GM23338 (cell line): ENCODE data around the gene DRC7.

ENCODE experiments used
- EZH2 ChIP-seq: fragments of 200-600 bp; sonication (generic); IDR thresholded peaks from one replicate; pipeline ENCODE4 v1.8.0; 2017; ENCODE audit warnings: antibody characterized with exemption, mild to moderate bottlenecking, low read depth; ENCODE audit not compliant: unreplicated experiment
- EZH2phosphoT487 ChIP-seq: fragments of 200-600 bp; sonication (generic); IDR thresholded peaks from one replicate; pipeline ENCODE4 v1.8.1; 2018; ENCODE audit warnings: antibody characterized with exemption; ENCODE audit not compliant: unreplicated experiment
- JUNB ChIP-seq: IDR thresholded peaks from one replicate; pipeline ENCODE4 v1.6.1; 2016; ENCODE audit warnings: antibody characterized with exemption; ENCODE audit not compliant: unreplicated experiment
- NANOG ChIP-seq: IDR thresholded peaks from 2 replicates; pipeline ENCODE4 v1.6.1; 2016; ENCODE audit warnings: antibody characterized with exemption, borderline replicate concordance
- POLR2AphosphoS5 ChIP-seq: IDR thresholded peaks from 2 replicates; pipeline ENCODE4 v1.6.1; 2016; ENCODE audit warnings: antibody characterized with exemption, low read depth
- STAT1 ChIP-seq: IDR thresholded peaks from one replicate; pipeline ENCODE4 v1.6.1; 2016; ENCODE audit warnings: antibody characterized with exemption; ENCODE audit not compliant: unreplicated experiment
- TF ChIP-seq, protein P1 (sequence below), 2 experiments: fragments of 200-600 bp in 1 of 2; sonication (generic) in 1 of 2; conservative IDR thresholded peaks; 2 replicates each; pipeline versions ENCODE4 v1.5.1 to v1.6.1; 2016 to 2017; ENCODE audit warnings: antibody characterized with exemption in 2 of 2, low read depth in 2 of 2, mild to moderate bottlenecking in 2 of 2, moderate library complexity in 1 of 2
- TF ChIP-seq, protein P2 (sequence below): IDR thresholded peaks from one replicate; pipeline ENCODE4 v1.6.1; 2018; ENCODE audit warnings: antibody characterized with exemption; ENCODE audit not compliant: unreplicated experiment

DNA sequence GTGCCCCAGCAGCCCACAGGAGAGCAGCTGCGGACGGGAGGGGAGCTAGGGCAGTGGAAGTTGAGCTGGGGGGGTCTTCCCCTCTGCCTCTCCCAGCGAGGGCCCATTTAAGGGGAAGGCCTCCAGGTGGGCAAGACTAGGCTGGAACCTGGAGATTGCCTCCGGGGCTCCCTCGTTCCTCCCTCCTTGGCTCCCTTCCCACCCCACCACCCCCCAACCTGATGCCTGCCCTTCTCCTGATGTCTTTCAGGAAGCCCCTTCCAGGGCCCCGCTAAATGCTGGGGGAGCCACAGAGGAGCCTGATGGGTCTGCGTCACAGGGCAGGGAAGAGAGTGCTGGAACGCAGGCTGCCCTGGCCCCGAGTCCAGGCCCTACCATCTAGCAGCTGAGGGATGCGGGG is 49.4 kb upstream of the DRC7 start:
- TF ChIP-seq POLR2AphosphoS5, result no peak
- TF ChIP-seq, protein P1, sequence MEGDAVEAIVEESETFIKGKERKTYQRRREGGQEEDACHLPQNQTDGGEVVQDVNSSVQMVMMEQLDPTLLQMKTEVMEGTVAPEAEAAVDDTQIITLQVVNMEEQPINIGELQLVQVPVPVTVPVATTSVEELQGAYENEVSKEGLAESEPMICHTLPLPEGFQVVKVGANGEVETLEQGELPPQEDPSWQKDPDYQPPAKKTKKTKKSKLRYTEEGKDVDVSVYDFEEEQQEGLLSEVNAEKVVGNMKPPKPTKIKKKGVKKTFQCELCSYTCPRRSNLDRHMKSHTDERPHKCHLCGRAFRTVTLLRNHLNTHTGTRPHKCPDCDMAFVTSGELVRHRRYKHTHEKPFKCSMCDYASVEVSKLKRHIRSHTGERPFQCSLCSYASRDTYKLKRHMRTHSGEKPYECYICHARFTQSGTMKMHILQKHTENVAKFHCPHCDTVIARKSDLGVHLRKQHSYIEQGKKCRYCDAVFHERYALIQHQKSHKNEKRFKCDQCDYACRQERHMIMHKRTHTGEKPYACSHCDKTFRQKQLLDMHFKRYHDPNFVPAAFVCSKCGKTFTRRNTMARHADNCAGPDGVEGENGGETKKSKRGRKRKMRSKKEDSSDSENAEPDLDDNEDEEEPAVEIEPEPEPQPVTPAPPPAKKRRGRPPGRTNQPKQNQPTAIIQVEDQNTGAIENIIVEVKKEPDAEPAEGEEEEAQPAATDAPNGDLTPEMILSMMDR (conservative IDR thresholded peaks at IDR 0.05; ENCODE audit: low read depth in 2 of 2), result no peak
- TF ChIP-seq EZH2, result no peak
- TF ChIP-seq EZH2phosphoT487, result no peak
- TF ChIP-seq NANOG, result no peak
- no peak for TF ChIP-seq STAT1
- no peak for TF ChIP-seq JUNB
- TF ChIP-seq, protein P2, sequence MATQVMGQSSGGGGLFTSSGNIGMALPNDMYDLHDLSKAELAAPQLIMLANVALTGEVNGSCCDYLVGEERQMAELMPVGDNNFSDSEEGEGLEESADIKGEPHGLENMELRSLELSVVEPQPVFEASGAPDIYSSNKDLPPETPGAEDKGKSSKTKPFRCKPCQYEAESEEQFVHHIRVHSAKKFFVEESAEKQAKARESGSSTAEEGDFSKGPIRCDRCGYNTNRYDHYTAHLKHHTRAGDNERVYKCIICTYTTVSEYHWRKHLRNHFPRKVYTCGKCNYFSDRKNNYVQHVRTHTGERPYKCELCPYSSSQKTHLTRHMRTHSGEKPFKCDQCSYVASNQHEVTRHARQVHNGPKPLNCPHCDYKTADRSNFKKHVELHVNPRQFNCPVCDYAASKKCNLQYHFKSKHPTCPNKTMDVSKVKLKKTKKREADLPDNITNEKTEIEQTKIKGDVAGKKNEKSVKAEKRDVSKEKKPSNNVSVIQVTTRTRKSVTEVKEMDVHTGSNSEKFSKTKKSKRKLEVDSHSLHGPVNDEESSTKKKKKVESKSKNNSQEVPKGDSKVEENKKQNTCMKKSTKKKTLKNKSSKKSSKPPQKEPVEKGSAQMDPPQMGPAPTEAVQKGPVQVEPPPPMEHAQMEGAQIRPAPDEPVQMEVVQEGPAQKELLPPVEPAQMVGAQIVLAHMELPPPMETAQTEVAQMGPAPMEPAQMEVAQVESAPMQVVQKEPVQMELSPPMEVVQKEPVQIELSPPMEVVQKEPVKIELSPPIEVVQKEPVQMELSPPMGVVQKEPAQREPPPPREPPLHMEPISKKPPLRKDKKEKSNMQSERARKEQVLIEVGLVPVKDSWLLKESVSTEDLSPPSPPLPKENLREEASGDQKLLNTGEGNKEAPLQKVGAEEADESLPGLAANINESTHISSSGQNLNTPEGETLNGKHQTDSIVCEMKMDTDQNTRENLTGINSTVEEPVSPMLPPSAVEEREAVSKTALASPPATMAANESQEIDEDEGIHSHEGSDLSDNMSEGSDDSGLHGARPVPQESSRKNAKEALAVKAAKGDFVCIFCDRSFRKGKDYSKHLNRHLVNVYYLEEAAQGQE, result no peak
